H9 (cell line): ENCODE results near the gene SETBP1. TPM values are rescaled to one million over a fixed set of nuclear protein-coding genes. Genes with fewer than 3 reads are reported as not detected.

Experiments used
- DNase-seq: peaks from one replicate; pipeline ENCODE4 v3.0.0-alpha.2; 2017
- H2AFZ ChIP-seq: one replicate; pipeline ENCODE4 v1.6.1; 2013; ENCODE audit warnings: mild to moderate bottlenecking, low read length, control low read depth, moderate library complexity
- H2AK5ac ChIP-seq: 2 replicates; pipeline ENCODE4 v1.6.1; 2013; ENCODE audit warnings: low read length, control low read depth, mixed read lengths; ENCODE audit not compliant: insufficient read length
- H2BK120ac ChIP-seq: one replicate; pipeline ENCODE4 v1.6.1; 2013; ENCODE audit warnings: low read depth, mild to moderate bottlenecking, low read length, control low read depth, inconsistent platforms; ENCODE audit not compliant: poor library complexity, severe bottlenecking
- H2BK12ac ChIP-seq: 2 replicates; pipeline ENCODE4 v1.6.1; 2013; ENCODE audit warnings: low read length, control low read depth, mixed read lengths, low read depth; ENCODE audit not compliant: insufficient read length
- H2BK15ac ChIP-seq: 2 replicates; pipeline ENCODE4 v1.6.1; 2013; ENCODE audit warnings: low read depth, low read length, control low read depth
- H2BK20ac ChIP-seq: one replicate; pipeline ENCODE4 v1.6.1; 2013; ENCODE audit warnings: low read depth, mild to moderate bottlenecking, low read length, control low read depth, inconsistent platforms; ENCODE audit not compliant: poor library complexity, severe bottlenecking
- H2BK5ac ChIP-seq: 2 replicates; pipeline ENCODE4 v1.6.1; 2013; ENCODE audit warnings: low read length, control low read depth, mixed read lengths; ENCODE audit not compliant: insufficient read length
- H3K14ac ChIP-seq: 2 replicates; pipeline ENCODE4 v1.6.1; 2013; ENCODE audit warnings: low read length, control low read depth; ENCODE audit not compliant: insufficient read depth
- H3K18ac ChIP-seq: 2 replicates; pipeline ENCODE4 v1.6.1; 2013; ENCODE audit warnings: low read depth, mild to moderate bottlenecking, mixed read lengths, low read length, control low read depth; ENCODE audit not compliant: insufficient read length
- H3K23ac ChIP-seq: 2 replicates; pipeline ENCODE4 v1.6.1; 2013; ENCODE audit warnings: low read length, control low read depth, mixed read lengths, low read depth; ENCODE audit not compliant: insufficient read length
- H3K23me2 ChIP-seq: 2 replicates; pipeline ENCODE4 v1.6.1; 2013; ENCODE audit warnings: low read depth, mild to moderate bottlenecking, mixed read lengths, low read length, control low read depth; ENCODE audit not compliant: insufficient read length, poor library complexity, severe bottlenecking
- H3K27ac ChIP-seq: 2 replicates; pipeline ENCODE4 v1.5.1; 2013; ENCODE audit warnings: low read length, control low read depth, mixed read lengths, low read depth; ENCODE audit not compliant: insufficient read length
- H3K27me3 ChIP-seq: 2 replicates; pipeline ENCODE4 v1.6.1; 2013; ENCODE audit warnings: low read length, control low read depth, inconsistent platforms; ENCODE audit not compliant: insufficient read depth
- H3K4ac ChIP-seq: 2 replicates; pipeline ENCODE4 v1.6.1; 2013; ENCODE audit warnings: low read depth, mild to moderate bottlenecking, control low read depth, inconsistent platforms, low read length, moderate library complexity
- H3K4me1 ChIP-seq: 2 replicates; pipeline ENCODE4 v1.6.1; 2013; ENCODE audit warnings: low read length, control low read depth, inconsistent platforms; ENCODE audit not compliant: insufficient read depth
- H3K4me2 ChIP-seq: 2 replicates; pipeline ENCODE4 v1.6.1; 2013; ENCODE audit warnings: low read length, control low read depth, mixed read lengths; ENCODE audit not compliant: insufficient read length, insufficient read depth
- H3K56ac ChIP-seq: 2 replicates; pipeline ENCODE4 v1.6.1; 2013; ENCODE audit warnings: low read depth, mild to moderate bottlenecking, mixed read lengths, low read length, control low read depth; ENCODE audit not compliant: insufficient read length
- H3K79me1 ChIP-seq: 2 replicates; pipeline ENCODE4 v1.6.1; 2013; ENCODE audit warnings: low read depth, mild to moderate bottlenecking, moderate library complexity, low read length, control low read depth, inconsistent platforms; ENCODE audit not compliant: insufficient read depth, poor library complexity, severe bottlenecking
- H3K79me2 ChIP-seq: 2 replicates; pipeline ENCODE4 v1.6.1; 2013; ENCODE audit warnings: low read length, control low read depth, inconsistent platforms; ENCODE audit not compliant: insufficient read depth
- H3K9ac ChIP-seq: 2 replicates; pipeline ENCODE4 v1.6.1; 2013; ENCODE audit warnings: low read length, control low read depth, mixed read lengths; ENCODE audit not compliant: insufficient read length; ENCODE audit errors: extremely low read depth
- H3K9me3 ChIP-seq: one replicate; pipeline ENCODE4 v1.6.1; 2013; ENCODE audit warnings: low read depth, low read length, inconsistent platforms; ENCODE audit not compliant: control insufficient read depth
- H3T11ph ChIP-seq: one replicate; pipeline ENCODE4 v1.6.1; 2013; ENCODE audit warnings: mild to moderate bottlenecking, low read length, control low read depth, inconsistent platforms
- H4K20me1 ChIP-seq: one replicate; pipeline ENCODE4 v1.6.1; 2013; ENCODE audit not compliant: control insufficient read depth, insufficient read length, insufficient read depth
- H4K5ac ChIP-seq: 2 replicates; pipeline ENCODE4 v1.6.1; 2013; ENCODE audit warnings: low read depth, mild to moderate bottlenecking, mixed read lengths, low read length, control low read depth; ENCODE audit not compliant: insufficient read length
- H4K8ac ChIP-seq: replicated peaks from 2 replicates; pipeline ENCODE4 v1.6.1; 2013; ENCODE audit warnings: low read length, control low read depth, mixed read lengths, low read depth; ENCODE audit not compliant: insufficient read length
- H4K91ac ChIP-seq: 2 replicates; pipeline ENCODE4 v1.6.1; 2013; ENCODE audit warnings: low read depth, mild to moderate bottlenecking, moderate library complexity, mixed read lengths, low read length, control low read depth; ENCODE audit not compliant: insufficient read length
- H3K27ac Mint-ChIP-seq, 3 experiments: 2 replicates in 2 of 3; 3 replicates in 1 of 3; pipeline ENCODE4 v1.8.0; 2020 to 2021; ENCODE audit warnings: mixed read lengths in 3 of 3, mild to moderate bottlenecking in 1 of 3, moderate library complexity in 1 of 3
- H3K27me3 Mint-ChIP-seq: 2 replicates; pipeline ENCODE4 v1.8.0; 2021; ENCODE audit warnings: low read depth, mild to moderate bottlenecking, moderate library complexity, mixed read lengths
- H3K36me3 Mint-ChIP-seq, 3 experiments: 2 replicates in 2 of 3; 3 replicates in 1 of 3; pipeline ENCODE4 v1.8.0; 2020 to 2021; ENCODE audit warnings: low read depth in 3 of 3, mixed read lengths in 3 of 3; ENCODE audit not compliant: insufficient read depth in 1 of 3
- H3K4me1 Mint-ChIP-seq, 2 experiments: 2 replicates each; pipeline ENCODE4 v1.8.0; 2020; ENCODE audit warnings: mixed read lengths in 2 of 2
- H3K4me3 Mint-ChIP-seq, 2 experiments: 2 replicates in 1 of 2; 3 replicates in 1 of 2; pipeline ENCODE4 v1.8.0; 2020 to 2021; ENCODE audit warnings: mild to moderate bottlenecking in 2 of 2, mixed read lengths in 2 of 2, moderate library complexity in 1 of 2
- H3K9me3 Mint-ChIP-seq, 2 experiments: 2 replicates in 1 of 2; 3 replicates in 1 of 2; pipeline ENCODE4 v1.8.0; 2020; ENCODE audit warnings: mild to moderate bottlenecking in 2 of 2, mixed read lengths in 2 of 2, moderate library complexity in 1 of 2
- WGBS: extraction: QIAGEN DNeasy Blood & Tissue Kit; methylation state at CpG from one replicate; pipeline ENCODE4 v1.1.7; 2013; ENCODE audit warnings: missing lambda C conversion rate, low lambda C conversion rate, mixed read lengths; ENCODE audit not compliant: insufficient read length; ENCODE audit errors: extremely low coverage; 5-methylcytosine and 5-hydroxymethylcytosine counted together
- total RNA-seq: library from RNA; stranded (reverse); gene quantifications from 2 replicates; pipeline ENCODE4 v1.2.1, GENCODE V29; 2021
- TF ChIP-seq, protein P1 (sequence below): fragments of 200-600 bp; sonication (generic); conservative IDR thresholded peaks from 3 replicates; pipeline ENCODE4 v1.8.0; 2021; ENCODE audit warnings: antibody characterized with exemption, mild to moderate bottlenecking

The SETBP1 gene
- total RNA-seq, 1 experiment from 2014 or later: 4.6 TPM

DNA sequence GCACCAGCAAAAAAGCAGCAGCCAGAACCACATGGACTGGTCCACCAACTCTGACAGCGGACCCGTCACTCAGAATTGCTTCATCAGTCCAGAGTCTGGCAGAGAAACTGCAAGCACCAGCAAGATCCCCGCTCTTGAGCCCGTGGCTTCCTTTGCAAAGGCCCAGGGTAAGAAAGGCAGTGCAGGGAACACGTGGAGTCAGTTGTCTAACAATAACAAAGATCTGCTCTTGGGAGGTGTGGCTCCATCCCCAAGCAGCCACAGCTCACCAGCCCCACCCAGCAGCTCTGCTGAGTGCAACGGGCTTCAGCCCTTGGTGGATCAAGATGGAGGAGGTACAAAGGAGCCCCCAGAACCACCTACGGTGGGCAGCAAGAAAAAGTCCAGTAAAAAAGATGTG, 269.3 kb downstream of the SETBP1 start:
- Histone ChIP-seq H3K14ac (no peak overlapping the region), H3K4ac (no peak overlapping the region), H3K27ac (no peak overlapping the region), H2AFZ (no peak overlapping the region), H2BK20ac (no peak overlapping the region), H4K8ac (no peak overlapping the region), H2BK120ac (no peak overlapping the region), H3K23me2 (no peaks in the 10 kb centered on the region), H3K23ac (no peak overlapping the region), H3K18ac (no peak overlapping the region), H3K56ac (no peak overlapping the region), H3K9me3 (no peaks in the 10 kb centered on the region), H3K9ac (no peak overlapping the region), H4K5ac (no peak overlapping the region), H3T11ph (no peak overlapping the region), H3K4me1 (0 out of 2 replicates have a peak, but pooled peaks cover 4% of the 10 kb centered on the region), H4K91ac (no peak overlapping the region), H4K20me1 (no peaks in the 10 kb centered on the region), H2BK5ac (no peak overlapping the region), H3K4me2 (no peak overlapping the region), H3K27me3 (no peaks in the 10 kb centered on the region), H2AK5ac (no peak overlapping the region), H2BK12ac (no peak overlapping the region), H2BK15ac (no peak overlapping the region), H3K79me1 (no peaks in the 10 kb centered on the region), H3K79me2 (no peaks in the 10 kb centered on the region)
- Mint-ChIP-seq H3K4me3 (no peak overlapping the region), H3K9me3 (no peaks in the 10 kb centered on the region; a peak in 1 of 5 replicates), H3K4me1 (peaks cover 24 to 27% of the 10 kb centered on the region in 2 experiments), H3K36me3 (peaks cover 14 to 27% (median 15%) of the 10 kb centered on the region in 3 experiments), H3K27ac (no peak overlapping the region), H3K27me3 (peaks cover 61% of the 10 kb centered on the region)
- no CpG with 5 or more reads among the region's 7 CpGs for WGBS
- TF ChIP-seq, protein P1, sequence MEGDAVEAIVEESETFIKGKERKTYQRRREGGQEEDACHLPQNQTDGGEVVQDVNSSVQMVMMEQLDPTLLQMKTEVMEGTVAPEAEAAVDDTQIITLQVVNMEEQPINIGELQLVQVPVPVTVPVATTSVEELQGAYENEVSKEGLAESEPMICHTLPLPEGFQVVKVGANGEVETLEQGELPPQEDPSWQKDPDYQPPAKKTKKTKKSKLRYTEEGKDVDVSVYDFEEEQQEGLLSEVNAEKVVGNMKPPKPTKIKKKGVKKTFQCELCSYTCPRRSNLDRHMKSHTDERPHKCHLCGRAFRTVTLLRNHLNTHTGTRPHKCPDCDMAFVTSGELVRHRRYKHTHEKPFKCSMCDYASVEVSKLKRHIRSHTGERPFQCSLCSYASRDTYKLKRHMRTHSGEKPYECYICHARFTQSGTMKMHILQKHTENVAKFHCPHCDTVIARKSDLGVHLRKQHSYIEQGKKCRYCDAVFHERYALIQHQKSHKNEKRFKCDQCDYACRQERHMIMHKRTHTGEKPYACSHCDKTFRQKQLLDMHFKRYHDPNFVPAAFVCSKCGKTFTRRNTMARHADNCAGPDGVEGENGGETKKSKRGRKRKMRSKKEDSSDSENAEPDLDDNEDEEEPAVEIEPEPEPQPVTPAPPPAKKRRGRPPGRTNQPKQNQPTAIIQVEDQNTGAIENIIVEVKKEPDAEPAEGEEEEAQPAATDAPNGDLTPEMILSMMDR: no peak
- no peak for DNase-seq
